DMS153 treated with DMSO at 0.1 percent for 48 hours (cell line): ENCODE data around the gene MARK3.
A peak's percentile ranks its signal among the peaks of the same experiment; 100 is the strongest.

ENCODE experiments used
- DNase-seq: peaks from one replicate; lab custom pipeline; 2025; ENCODE audit not compliant: unreplicated experiment; lab: John Stamatoyannopoulos, UW

MARK3 gene

GRCh38 chr14:103483600-103483999, 98.4 kb downstream of the MARK3 start:
- DNase-seq = no peak

GRCh38 chr14:103485504-103485903, 100.3 kb downstream of the MARK3 start:
- DNase-seq = no peak

GRCh38 chr14:103488071-103488470, 102.9 kb downstream of the MARK3 start:
- DNase-seq = no peak

- DNase-seq = no peak
Observed at GRCh38 chr14:103488960-103489359, 103.7 kb downstream of the MARK3 start.

GRCh38 chr14:103489621-103490020, 104.4 kb downstream of the MARK3 start:
- no peak for DNase-seq

- no peak for DNase-seq
Observed at GRCh38 chr14:103491691-103492090, 106.5 kb downstream of the MARK3 start.

- no peak for DNase-seq
Observed at GRCh38 chr14:103492156-103492925, 107.1 kb downstream of the MARK3 start.

GRCh38 chr14:103495854-103496253, 110.6 kb downstream of the MARK3 start:
- no peak for DNase-seq

- no peak for DNase-seq
Observed at GRCh38 chr14:103496776-103497175, 111.6 kb downstream of the MARK3 start.

GRCh38 chr14:103499709-103500108, 114.5 kb downstream of the MARK3 start:
- no peak for DNase-seq

- DNase-seq = peak; percentile 63
Observed at GRCh38 chr14:103500148-103500990, 115.2 kb downstream of the MARK3 start.

- no peak for DNase-seq
Observed at GRCh38 chr14:103501041-103501870, 116.0 kb downstream of the MARK3 start.

GRCh38 chr14:103501921-103502669, 116.9 kb downstream of the MARK3 start:
- no peak for DNase-seq

- no peak for DNase-seq
Observed at GRCh38 chr14:103502877-103503276, 117.7 kb downstream of the MARK3 start.

GRCh38 chr14:103503296-103503695, 118.1 kb downstream of the MARK3 start:
- DNase-seq = no peak

- DNase-seq = no peak
Observed at GRCh38 chr14:103504991-103505565, 119.9 kb downstream of the MARK3 start.

GRCh38 chr14:103507751-103508150, 122.5 kb downstream of the MARK3 start:
- no peak for DNase-seq

GRCh38 chr14:103508521-103509329, 123.5 kb downstream of the MARK3 start:
- DNase-seq = no peak
